Testis (tissue), 2 donors: ENCODE data around the gene ALDOC.

Source experiments
- POLR2A ChIP-seq: fragments of 450-650 bp; IDR thresholded peaks from one replicate; pipeline ENCODE4 v1.6.1; 2017; ENCODE audit warnings: antibody characterized with exemption, mild to moderate bottlenecking, moderate library complexity
- TF ChIP-seq, protein P1 (sequence below), 3 experiments: fragments of 450-650 bp in 2 of 3; fragments of 200-600 bp in 1 of 3; sonication (generic) in 1 of 3; IDR thresholded peaks; one replicate each; pipeline ENCODE4 v1.5.1; 2016 to 2019; ENCODE audit warnings: antibody characterized with exemption in 3 of 3, mild to moderate bottlenecking in 2 of 3, moderate library complexity in 1 of 3

- no peak for TF ChIP-seq POLR2A
- TF ChIP-seq, protein P1, sequence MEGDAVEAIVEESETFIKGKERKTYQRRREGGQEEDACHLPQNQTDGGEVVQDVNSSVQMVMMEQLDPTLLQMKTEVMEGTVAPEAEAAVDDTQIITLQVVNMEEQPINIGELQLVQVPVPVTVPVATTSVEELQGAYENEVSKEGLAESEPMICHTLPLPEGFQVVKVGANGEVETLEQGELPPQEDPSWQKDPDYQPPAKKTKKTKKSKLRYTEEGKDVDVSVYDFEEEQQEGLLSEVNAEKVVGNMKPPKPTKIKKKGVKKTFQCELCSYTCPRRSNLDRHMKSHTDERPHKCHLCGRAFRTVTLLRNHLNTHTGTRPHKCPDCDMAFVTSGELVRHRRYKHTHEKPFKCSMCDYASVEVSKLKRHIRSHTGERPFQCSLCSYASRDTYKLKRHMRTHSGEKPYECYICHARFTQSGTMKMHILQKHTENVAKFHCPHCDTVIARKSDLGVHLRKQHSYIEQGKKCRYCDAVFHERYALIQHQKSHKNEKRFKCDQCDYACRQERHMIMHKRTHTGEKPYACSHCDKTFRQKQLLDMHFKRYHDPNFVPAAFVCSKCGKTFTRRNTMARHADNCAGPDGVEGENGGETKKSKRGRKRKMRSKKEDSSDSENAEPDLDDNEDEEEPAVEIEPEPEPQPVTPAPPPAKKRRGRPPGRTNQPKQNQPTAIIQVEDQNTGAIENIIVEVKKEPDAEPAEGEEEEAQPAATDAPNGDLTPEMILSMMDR (IDR thresholded peaks at IDR 0.05) = no peak
These were observed 43.3 kb upstream of the ALDOC start for GRCh38 chr17:28620010-28620409.
